Small intestine (tissue), 7 donors: ENCODE data around the gene ACOX3. TPM values are rescaled to one million over a fixed set of nuclear protein-coding genes. Genes with fewer than 3 reads are reported as not detected.

ENCODE experiments used
- DNase-seq, 2 donors: peaks; one replicate each; pipeline versions ENCODE4 v3.0.0 to v3.0.0-alpha.2; 2013
- FAIRE-seq: peaks from 2 replicates; lab custom pipeline; 2012; peaks lifted over from hg19 to GRCh38; lab: Jason Lieb, UNC
- H3K27ac ChIP-seq, 3 donors: one replicate each; pipeline ENCODE4 v1.5.1; 2013; ENCODE audit warnings: low read length in 2 of 3, mild to moderate bottlenecking in 2 of 3, control low read depth in 1 of 3, inconsistent platforms in 1 of 3, low read depth in 1 of 3, moderate library complexity in 1 of 3
- H3K27me3 ChIP-seq, 3 donors: one replicate each; pipeline ENCODE4 v1.6.1; 2013; ENCODE audit warnings: low read length in 3 of 3, inconsistent platforms in 1 of 3; ENCODE audit not compliant: control insufficient read depth in 3 of 3, insufficient read depth in 3 of 3
- H3K36me3 ChIP-seq, 3 donors: one replicate each; pipeline ENCODE4 v1.6.1; 2013; ENCODE audit warnings: low read length in 3 of 3, inconsistent platforms in 1 of 3, low read depth in 1 of 3, mild to moderate bottlenecking in 1 of 3, moderate library complexity in 1 of 3; ENCODE audit not compliant: control insufficient read depth in 3 of 3, insufficient read depth in 2 of 3
- H3K4me1 ChIP-seq, 3 donors: one replicate each; pipeline ENCODE4 v1.6.1; 2013; ENCODE audit warnings: low read length in 2 of 3, inconsistent platforms in 1 of 3, low read depth in 1 of 3, mild to moderate bottlenecking in 1 of 3, moderate library complexity in 1 of 3; ENCODE audit not compliant: control insufficient read depth in 3 of 3, insufficient read depth in 2 of 3
- H3K4me3 ChIP-seq, 3 donors: one replicate each; pipeline ENCODE4 v1.5.1; 2013; ENCODE audit warnings: low read length in 3 of 3, control low read depth in 1 of 3, inconsistent platforms in 1 of 3, low read depth in 1 of 3, mild to moderate bottlenecking in 1 of 3, moderate library complexity in 1 of 3
- H3K9me3 ChIP-seq, 2 donors: one replicate each; pipeline ENCODE4 v1.6.1; 2013; ENCODE audit warnings: low read depth in 1 of 2, low read length in 1 of 2; ENCODE audit not compliant: control insufficient read depth in 2 of 2, insufficient read depth in 1 of 2
- WGBS, 3 donors: extraction: QIAGEN DNeasy Blood & Tissue Kit; methylation state at CpG; one replicate each; pipeline ENCODE4 v1.1.7; 2013; 5-methylcytosine and 5-hydroxymethylcytosine counted together
- polyA plus RNA-seq, 4 donors: library from polyadenylated mRNA; stranded (reverse) in 3 of 4; unstranded in 1 of 4; fragments of 200-250 nt in 3 of 4; fragments of 120-200 nt in 1 of 4; gene quantifications; one replicate each; pipeline versions ENCODE4 v1.2.1 to v1.2.3, GENCODE V29; 2013
- donor health status: healthy with polysubstance abuse.
- donor health status: control.
- donor health status: control.
- donor health status: Bipolar disorder and iron deficiency.
- donor health status: healthy.

ACOX3 gene
- polyA plus RNA-seq, 4 donors = 15.2 to 31.1 (median 23.6) TPM

DNA sequence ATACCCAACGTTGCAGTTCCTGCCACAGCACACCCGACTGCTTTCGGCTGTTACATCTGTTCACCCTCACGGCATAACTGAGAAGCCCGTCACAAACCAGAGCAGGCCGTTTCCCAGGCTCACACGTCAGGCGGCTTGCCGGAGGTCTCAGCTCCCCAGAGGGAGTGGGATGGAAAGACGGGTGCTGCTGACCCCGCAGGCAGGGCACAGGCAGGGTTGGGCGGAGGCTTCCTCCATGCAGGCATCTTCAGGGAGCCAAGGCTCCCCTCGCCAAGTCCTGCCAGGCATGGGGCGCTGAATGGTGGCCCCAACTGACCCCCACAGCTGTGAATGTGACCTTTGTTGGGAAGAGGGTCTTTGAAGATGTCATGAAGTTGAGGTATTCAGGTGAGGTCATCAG is 57.5 kb downstream of the ACOX3 start:
- 91 to 95% (median 94%) methylated on average over 14 of the region's 14 CpGs for whole genome bisulfite sequencing, 3 donors
- Histone ChIP-seq H3K4me3 (no peak overlapping the region), H3K27me3 (no peaks in the 10 kb centered on the region), H3K4me1 (no peaks in the 10 kb centered on the region), H3K9me3 (no peaks in the 10 kb centered on the region), H3K36me3 (peaks cover 0 to 78% (median 0%) of the 10 kb centered on the region in 3 donors), H3K27ac (no peak overlapping the region)
- no peak for DNase-seq
- no peak for FAIRE-seq

DNA sequence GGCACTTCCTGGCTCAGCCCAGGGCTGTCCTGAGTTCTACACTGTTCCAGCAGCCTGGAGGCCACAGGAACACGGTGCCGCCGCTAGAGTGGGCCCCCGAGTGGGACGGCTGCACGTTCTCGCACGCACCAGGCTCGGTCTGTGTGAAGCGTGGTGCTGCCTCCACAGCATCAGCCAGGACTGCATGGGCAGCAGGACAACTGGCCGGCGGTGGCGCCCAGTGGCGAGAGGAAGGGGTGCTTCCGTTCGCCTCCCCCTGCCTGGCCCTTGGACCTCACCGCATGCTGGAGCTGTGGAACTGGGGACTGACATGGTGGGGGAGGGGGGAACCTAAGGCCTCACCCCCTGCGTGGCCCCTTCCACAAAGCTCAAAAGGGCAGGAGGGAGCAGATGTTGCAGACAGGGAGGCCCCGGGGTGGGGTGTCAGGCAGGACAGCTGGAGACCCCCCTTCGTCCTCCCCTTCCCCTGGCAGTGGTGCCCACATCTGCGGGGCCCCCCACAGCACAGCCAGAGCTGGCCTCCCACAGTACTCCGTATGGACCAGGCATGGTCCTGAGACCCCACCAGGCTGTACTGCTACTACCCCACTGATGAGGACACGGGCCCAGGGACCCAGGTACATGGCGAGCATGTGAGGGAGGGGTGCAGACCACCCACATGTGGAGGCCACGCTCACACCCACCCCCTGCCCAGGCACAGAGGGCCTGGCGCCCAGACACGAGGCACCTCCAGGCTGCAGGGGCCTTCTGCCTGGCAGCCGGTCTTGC is 58.5 kb downstream of the ACOX3 start:
- Histone ChIP-seq H3K4me3 (no peak overlapping the region), H3K4me1 (no peaks in the 10 kb centered on the region), H3K27me3 (no peaks in the 10 kb centered on the region), H3K9me3 (no peaks in the 10 kb centered on the region), H3K36me3 (peaks cover 0 to 75% (median 0%) of the 10 kb centered on the region in 3 donors), H3K27ac (no peak overlapping the region)
- no peak for DNase-seq
- WGBS, 3 donors = 93 to 94% (median 94%) methylated on average over 28 of the region's 28 CpGs
- no peak for FAIRE-seq

DNA sequence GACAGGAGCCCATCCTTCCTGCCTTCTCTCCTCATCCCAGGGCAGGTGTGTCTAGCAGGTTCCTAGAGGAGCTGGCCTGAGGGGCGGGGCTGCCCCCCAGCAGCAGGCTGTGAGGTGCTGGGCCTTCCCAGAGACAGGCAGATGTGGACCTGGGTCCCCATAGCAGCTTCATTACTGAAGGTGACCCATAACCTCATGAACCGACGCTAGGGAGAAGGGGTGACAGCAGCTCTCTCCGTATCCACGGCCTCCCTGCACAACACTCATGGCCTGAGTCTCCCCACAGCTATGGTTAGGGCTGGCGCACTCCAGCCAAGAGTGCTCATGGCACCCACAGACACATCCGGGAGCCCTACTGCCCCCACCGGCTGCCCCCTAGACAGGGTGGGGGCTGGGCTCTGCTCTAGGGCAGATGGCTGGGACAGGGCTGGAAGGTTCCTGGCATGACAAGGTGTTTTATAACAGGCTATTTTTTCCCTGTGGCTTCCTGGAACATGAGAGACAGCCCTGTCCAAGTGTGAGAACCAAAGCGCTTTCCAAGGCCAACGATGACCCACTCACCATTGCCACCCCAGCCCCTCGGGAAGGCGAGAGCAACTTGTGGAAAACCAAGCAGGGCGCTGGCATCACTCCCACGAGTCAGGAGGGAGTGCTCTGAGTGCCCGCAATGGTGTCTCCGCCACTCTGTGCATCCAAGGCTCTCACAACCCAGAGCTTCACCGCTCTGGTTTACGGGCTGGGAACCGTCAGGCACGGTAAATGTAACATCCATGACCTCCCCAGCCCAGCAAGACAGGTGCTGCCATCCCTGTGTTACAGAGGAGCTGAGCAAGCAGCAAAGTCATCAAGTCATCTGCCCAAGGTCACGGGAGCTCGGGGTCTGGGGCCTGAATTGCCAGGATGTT is 59.8 kb downstream of the ACOX3 start:
- H3K4me3 ChIP-seq = no peak overlapping the region
- WGBS, 3 donors = 93 to 94% (median 93%) methylated on average over 22 of the region's 22 CpGs
- no peaks in the 10 kb centered on the region for H3K9me3 ChIP-seq
- DNase-seq (no peak), FAIRE-seq (no peak)
- H3K36me3 ChIP-seq = peaks cover 0 to 67% (median 0%) of the 10 kb centered on the region in 3 donors
- H3K27me3 ChIP-seq = no peaks in the 10 kb centered on the region
- H3K4me1 ChIP-seq = no peaks in the 10 kb centered on the region
- H3K27ac ChIP-seq = no peak overlapping the region

DNA sequence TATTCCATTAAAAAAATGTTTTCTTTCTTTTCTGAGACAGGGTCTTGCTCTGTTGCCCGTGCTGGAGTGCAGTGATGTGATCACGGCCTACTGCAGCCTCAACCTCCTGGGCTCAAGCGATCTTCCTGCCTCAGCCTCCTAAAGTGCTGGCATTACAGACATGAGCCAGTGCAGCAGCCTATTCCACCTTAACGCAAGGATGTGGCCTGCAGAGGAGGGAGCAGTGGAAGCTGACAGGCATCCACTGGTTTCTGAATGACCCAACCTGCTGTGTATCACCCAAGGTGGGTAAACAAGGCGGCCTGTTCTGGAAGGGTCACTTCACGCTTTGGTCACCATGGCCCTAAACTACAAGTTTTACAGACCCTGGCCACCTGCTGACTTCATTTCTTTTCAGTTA is 60.8 kb downstream of the ACOX3 start:
- FAIRE-seq (no peak), DNase-seq (no peak)
- Histone ChIP-seq H3K9me3 (no peaks in the 10 kb centered on the region), H3K36me3 (peaks cover 0 to 64% (median 0%) of the 10 kb centered on the region in 3 donors), H3K4me3 (no peak overlapping the region), H3K27me3 (no peaks in the 10 kb centered on the region), H3K27ac (no peak overlapping the region), H3K4me1 (no peaks in the 10 kb centered on the region)
- WGBS, 3 donors = 88 to 95% (median 94%) methylated on average over 6 of the region's 6 CpGs

DNA sequence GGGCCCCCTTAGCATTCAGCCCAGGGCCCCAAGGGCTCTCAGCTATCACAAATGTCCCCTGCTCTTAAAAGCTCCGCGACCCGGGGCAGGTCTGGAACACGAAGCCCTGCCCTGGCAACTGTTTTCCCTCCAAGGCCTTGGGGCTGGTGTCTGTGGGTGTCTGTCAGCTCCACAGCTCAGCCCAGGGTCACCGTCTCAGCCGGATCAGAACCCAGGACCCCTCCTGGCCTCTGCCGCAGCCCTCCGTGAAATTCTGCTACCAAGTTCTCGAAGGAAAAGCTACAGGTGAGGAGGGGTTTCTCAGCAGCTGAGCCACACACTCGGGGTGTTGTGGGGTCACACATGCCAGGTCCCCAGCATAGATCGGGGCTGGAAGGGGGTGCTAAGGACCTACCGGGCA is 61.2 kb downstream of the ACOX3 start:
- no peaks in the 10 kb centered on the region for H3K9me3 ChIP-seq
- peaks cover 0 to 64% (median 0%) of the 10 kb centered on the region in 3 donors for H3K36me3 ChIP-seq
- H3K4me1 ChIP-seq = no peaks in the 10 kb centered on the region
- no peak overlapping the region for H3K27ac ChIP-seq
- H3K4me3 ChIP-seq = no peak overlapping the region
- FAIRE-seq (no peak), DNase-seq (no peak)
- 94 to 96% (median 95%) methylated on average over 12 of the region's 12 CpGs for WGBS, 3 donors
- H3K27me3 ChIP-seq = no peaks in the 10 kb centered on the region

DNA sequence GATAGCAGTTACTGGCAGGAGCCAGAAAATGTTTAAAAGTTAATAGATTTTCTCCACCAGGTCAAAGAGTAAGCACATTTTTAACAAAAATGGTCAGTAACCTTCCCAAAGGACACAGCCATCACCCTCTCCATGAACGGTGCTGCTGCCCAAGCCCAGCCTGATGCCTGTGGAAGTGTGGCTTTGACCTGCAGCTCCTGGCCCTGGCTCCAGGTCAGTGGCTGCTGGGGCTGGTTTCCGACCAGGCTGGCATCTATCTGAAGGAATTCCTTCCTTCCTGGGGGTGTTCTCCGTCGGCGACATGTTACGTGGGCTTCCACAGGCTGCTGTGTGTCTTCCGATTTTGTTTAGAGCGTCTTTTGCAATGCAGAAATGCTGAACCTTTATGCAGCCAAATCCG is 61.7 kb downstream of the ACOX3 start:
- no peaks in the 10 kb centered on the region for H3K9me3 ChIP-seq
- DNase-seq = no peak
- H3K27me3 ChIP-seq = no peaks in the 10 kb centered on the region
- H3K36me3 ChIP-seq = peaks cover 0 to 65% (median 0%) of the 10 kb centered on the region in 3 donors
- FAIRE-seq = no peak
- 83 to 92% (median 88%) methylated on average over 9 of the region's 9 CpGs for WGBS, 3 donors
- H3K4me3 ChIP-seq = no peak overlapping the region
- no peaks in the 10 kb centered on the region for H3K4me1 ChIP-seq
- H3K27ac ChIP-seq = no peak overlapping the region

DNA sequence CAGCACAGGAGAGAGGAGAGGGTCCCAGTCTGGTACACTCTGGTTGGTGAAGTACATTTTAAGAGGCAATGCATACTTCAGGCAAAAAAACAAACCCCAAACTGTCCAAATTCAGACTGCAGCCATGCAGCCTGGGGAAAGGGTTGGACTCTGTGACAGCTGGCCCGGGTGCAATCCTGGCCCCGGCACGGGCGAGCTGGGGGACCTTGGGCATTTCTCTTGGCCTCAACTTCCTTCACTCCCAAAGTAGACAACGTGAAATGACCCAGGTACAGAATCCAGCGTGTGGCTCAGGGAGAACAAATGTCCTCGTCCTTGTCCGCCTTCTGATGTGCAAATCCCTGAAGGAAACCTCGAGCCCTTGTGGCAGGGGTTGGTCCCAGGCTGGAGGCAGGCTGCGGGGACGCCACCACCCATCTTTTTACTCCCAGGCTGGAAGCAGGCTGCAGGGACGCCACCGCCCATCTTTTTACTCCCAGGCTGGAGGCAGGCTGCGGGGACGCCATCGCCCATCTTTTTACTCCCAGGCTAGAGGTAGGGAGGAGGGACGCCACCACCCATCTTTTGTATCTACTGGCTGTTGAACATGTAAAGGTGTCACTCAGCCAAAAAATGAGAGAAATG is 62.3 kb downstream of the ACOX3 start:
- DNase-seq (no peak), FAIRE-seq (no peak)
- Histone ChIP-seq H3K4me3 (no peak overlapping the region), H3K4me1 (no peaks in the 10 kb centered on the region), H3K36me3 (peaks cover 0 to 65% (median 0%) of the 10 kb centered on the region in 3 donors), H3K27ac (no peak overlapping the region), H3K9me3 (no peaks in the 10 kb centered on the region), H3K27me3 (no peaks in the 10 kb centered on the region)
- WGBS, 3 donors = 85 to 92% (median 88%) methylated on average over 17 of the region's 17 CpGs
